ENCODE data around the gene ZBTB40. TPM values are rescaled to one million over a fixed set of nuclear protein-coding genes. Genes with fewer than 3 reads are reported as not detected.

Gene ZBTB40
- total and polyA plus RNA-seq, 9 of the 15 experiments (the other 6 are each of a cell fraction or from before 2014, with no cell fraction given): 2.6 to 26.0 (median 18.8) TPM

- TF ChIP-seq ZNF639 (CRISPR knock-in tag; conservative IDR thresholded peaks at IDR 0.05 in 1 of 2, IDR thresholded peaks at IDR 0.05 in 1 of 2) (no peak), ZNF512 (tag; IDR thresholded peaks at IDR 0.05) (no peak), SMARCA5 (IDR thresholded peaks at IDR 0.05) (peak; percentile 31; the same call in 1 of the 2 replicates)
These were observed 116.3 kb downstream of the ZBTB40 start (continued) for GRCh38 chr1:22567994-22568393.

- in situ Hi-C loops (cut with MboI): no loop called here
- CTCF ChIA-PET (ENCODE audit: low intra/inter-chr PET ratio): no interaction called here
These were observed 117.6 kb downstream of the ZBTB40 start for GRCh38 chr1:22569269-22569668.

More at GRCh38 chr1:22569269-22569668, 117.6 kb downstream of the ZBTB40 start:
- Histone ChIP-seq H3K9me3 (replicated peaks; ENCODE audit: control insufficient read depth, insufficient read depth, low read depth, low read length) (no peaks in the 10 kb centered on the region), H3K4me1 (replicated peaks in 1 of 2; ENCODE audit: control insufficient read depth in 2 of 2, insufficient read depth in 2 of 2, low read length in 2 of 2) (peaks cover 0 to 5% of the 10 kb centered on the region in 2 experiments; a peak in 1 of 5 replicates), H3K27me3 (ENCODE audit: control insufficient read depth in 2 of 2, insufficient read depth in 2 of 2, low read length in 2 of 2) (peaks cover 31 to 94% of the 10 kb centered on the region in 2 experiments; a peak in 4 of 5 replicates), H3K27ac (ENCODE audit: extremely low read depth, low read depth, low read length) (no peak overlapping the region), H2AFZ (ENCODE audit: low read depth, low read length) (no peak overlapping the region), H3K79me2 (ENCODE audit: control insufficient read depth, insufficient read depth, low read length) (no peaks in the 10 kb centered on the region), H3K9ac (ENCODE audit: insufficient read depth in 1 of 2, low read depth in 2 of 2, low read length in 2 of 2) (no peak overlapping the region), H3K4me2 (ENCODE audit: insufficient read depth, low read length) (no peak overlapping the region), H3K36me3 (ENCODE audit: control insufficient read depth, insufficient read depth, low read length) (no peaks in the 10 kb centered on the region), H3K9me1 (ENCODE audit: control insufficient read depth, insufficient read depth, low read length) (no peaks in the 10 kb centered on the region), H4K20me1 (replicated peaks; ENCODE audit: control insufficient read depth, insufficient read depth, low read length) (peaks cover 22% of the 10 kb centered on the region), H3K4me3 (no peak overlapping the region)
- ATAC-seq: no peak
- DNase-seq (ENCODE audit: extremely low read depth in 1 of 4, low spot score in 3 of 4): no peak
- intact Hi-C loops (cut with micrococcal nuclease): no loop called here
- TF ChIP-seq TAF9B (IDR thresholded peaks at IDR 0.05; ENCODE audit: partially characterized antibody): no peak
- peak; percentile 89 for TF ChIP-seq RBM25 (IDR thresholded peaks at IDR 0.05; ENCODE audit: low read depth, low read length, severe bottlenecking)
- TF ChIP-seq THRAP3 (IDR thresholded peaks at IDR 0.05; ENCODE audit: borderline replicate concordance): no peak
- 0 out of 4 replicates have a peak, but pooled peaks of 1 of the 2 experiments have one; percentile 9 for TF ChIP-seq KDM1A (IDR thresholded peaks at IDR 0.05)
- TF ChIP-seq ZNF518B (CRISPR knock-in tag; IDR thresholded peaks at IDR 0.05): no peak
- no peak for TF ChIP-seq PKNOX1 (IDR thresholded peaks at IDR 0.05)
- TF ChIP-seq ZFP36 (IDR thresholded peaks at IDR 0.05; ENCODE audit: low read depth, low read length, partially characterized antibody): peak; percentile 87
- WGBS (ENCODE audit: insufficient coverage, low coverage, missing lambda C conversion rate): 0% methylated on average over 7 of the region's 7 CpGs
- POLR2A ChIA-PET: interaction anchor here (0.9 to 1.1 kb wide), 2 partner anchors 64 to 65 kb away, joined by 3 read pairs; no protein-coding TSS in a partner anchor
- no peak for FAIRE-seq
- BruUV-seq (replicated peaks): no TSS peak

Measured in K562 (cell line).